ENCODE measurements around the gene RGS7.
"Not testable (repeated sequence)": the region's sequence is repeated elsewhere in the genome, so short reads cannot be mapped to it uniquely, and the experiment has no call there.

The RGS7 gene

GRCh38 chr1:240763771-240764170 lies 593.2 kb downstream of the RGS7 start:
- no peak for DNase-seq

- not testable (repeated sequence) for DNase-seq
Measured at GRCh38 chr1:240763095-240763494, 593.9 kb downstream of the RGS7 start.

- not testable (repeated sequence) for DNase-seq
Measured at GRCh38 chr1:240762471-240762987, 594.5 kb downstream of the RGS7 start.

DNA sequence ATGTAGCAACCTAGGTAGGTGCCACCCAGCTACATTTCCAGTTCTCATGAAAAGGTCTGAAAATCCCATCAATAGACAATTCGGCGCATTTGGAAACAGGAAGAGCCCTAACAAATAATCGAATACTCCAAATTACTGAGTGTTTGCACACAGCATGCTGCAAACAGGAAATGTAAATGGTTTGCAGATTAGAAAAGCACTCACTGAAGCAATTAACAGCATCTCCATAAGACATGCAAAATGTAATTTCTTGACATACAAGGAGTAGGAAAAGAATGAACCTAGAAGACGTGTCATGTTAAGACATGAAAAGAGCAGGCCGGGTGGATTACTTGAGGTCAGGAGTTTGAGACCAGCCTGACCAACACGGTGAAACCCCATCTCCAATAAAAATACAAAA lies 598.2 kb downstream of the RGS7 start:
- DNase-seq, result not testable (repeated sequence)

GRCh38 chr1:240758296-240758695 lies 598.7 kb downstream of the RGS7 start:
- DNase-seq, result no peak

- no peak for DNase-seq
Measured at GRCh38 chr1:240747907-240748306, 609.1 kb downstream of the RGS7 start.

- DNase-seq, result no peak
Measured at GRCh38 chr1:240743705-240744104, 613.3 kb downstream of the RGS7 start.

GRCh38 chr1:240739754-240740153 lies 617.3 kb downstream of the RGS7 start:
- no peak for DNase-seq

- no peak for DNase-seq
Measured at GRCh38 chr1:240739139-240739538, 617.9 kb downstream of the RGS7 start.

DNA sequence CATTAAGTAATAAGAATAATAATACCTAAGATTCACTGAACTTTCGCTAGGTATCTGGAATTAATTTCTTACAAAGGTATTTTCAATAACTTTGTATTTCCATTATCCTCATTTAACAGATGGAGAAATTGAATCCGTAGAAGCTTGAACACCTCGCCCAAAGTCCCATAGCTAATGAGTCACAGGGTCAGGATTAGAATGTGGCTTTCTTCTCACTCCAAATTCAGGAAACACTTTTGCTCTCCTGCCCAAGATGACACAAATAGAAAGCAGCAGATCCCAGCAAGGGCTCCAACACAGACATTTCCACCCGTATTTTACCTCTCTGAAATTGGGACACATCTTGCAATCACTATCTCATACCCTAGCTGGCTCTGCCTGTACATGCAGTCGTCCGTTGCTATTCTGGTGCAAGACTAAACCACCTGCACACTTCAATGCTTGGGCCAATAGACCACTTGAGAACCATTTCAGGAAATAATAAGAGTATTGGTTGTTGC lies 619.2 kb downstream of the RGS7 start:
- DNase-seq, result no peak

- no peak for DNase-seq
Measured at GRCh38 chr1:240737298-240737697, 619.7 kb downstream of the RGS7 start.

DNA sequence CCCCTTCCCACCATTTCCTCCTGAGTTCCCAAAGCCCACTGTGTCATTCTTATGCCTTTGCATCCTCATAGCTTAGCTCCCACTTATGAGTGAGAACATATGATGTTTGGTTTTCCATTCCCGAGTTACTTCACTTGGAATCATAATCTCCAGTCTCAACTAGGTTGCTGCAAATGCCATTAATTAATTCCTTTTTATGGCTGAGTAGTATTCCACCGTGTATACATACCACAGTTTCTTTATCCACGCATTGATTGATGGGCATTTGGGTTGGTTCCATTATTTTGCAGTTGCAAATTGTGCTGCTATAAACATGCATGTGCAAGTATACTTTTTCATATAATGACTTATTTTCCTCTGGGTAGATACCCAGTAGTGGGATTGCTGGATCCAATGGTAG lies 622.3 kb downstream of the RGS7 start:
- not testable (repeated sequence) for DNase-seq

DNA sequence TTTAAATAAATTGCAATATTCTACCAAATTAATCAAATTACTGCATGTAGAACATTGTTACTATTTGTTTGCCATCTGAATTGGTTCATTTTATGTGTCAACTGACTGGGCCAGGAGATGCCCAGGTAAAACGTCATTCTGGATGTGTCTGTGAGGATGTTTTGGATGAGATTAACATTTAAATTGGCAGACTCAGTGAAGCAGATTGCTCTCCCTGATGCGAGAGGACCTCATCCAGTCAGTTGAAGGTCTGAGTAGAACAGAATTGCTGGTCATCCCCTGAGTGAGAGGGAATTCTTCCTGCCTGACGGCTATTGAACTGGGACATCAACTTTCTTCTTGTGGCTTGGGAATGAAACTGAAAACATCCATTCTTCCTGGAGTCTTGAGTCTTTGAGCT lies 623.0 kb downstream of the RGS7 start:
- DNase-seq, result no peak

DNA sequence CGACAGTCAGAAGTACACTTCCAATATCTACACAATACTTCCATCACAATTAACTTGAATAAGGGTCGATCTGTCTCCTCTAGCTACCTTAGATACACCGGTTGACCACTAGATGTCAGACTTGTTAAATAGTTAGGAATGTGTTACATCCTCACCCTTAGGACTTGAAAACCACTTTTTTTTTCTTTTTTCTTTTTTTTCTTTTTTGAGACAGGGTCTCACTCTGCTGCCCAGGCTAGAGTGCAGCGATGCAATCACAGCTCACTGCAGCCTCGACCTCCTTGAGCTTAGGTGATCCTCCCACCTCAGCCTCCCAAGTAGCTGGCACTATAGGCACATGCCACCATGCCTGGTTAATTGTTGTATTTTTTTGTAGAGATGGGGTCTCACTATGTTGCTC lies 624.6 kb downstream of the RGS7 start:
- peak; percentile 57 for DNase-seq

Measured in NCI-H774 (cell line).